ENCODE results near the gene ZRANB3. TPM values are rescaled to one million over a fixed set of nuclear protein-coding genes. Genes with fewer than 3 reads are reported as not detected.
"Not testable (repeated sequence)": the region's sequence is repeated elsewhere in the genome, so short reads cannot be mapped to it uniquely, and the experiment has no call there.

Gene ZRANB3
- polyA plus RNA-seq, 1 experiment: 3.3 TPM

DNA sequence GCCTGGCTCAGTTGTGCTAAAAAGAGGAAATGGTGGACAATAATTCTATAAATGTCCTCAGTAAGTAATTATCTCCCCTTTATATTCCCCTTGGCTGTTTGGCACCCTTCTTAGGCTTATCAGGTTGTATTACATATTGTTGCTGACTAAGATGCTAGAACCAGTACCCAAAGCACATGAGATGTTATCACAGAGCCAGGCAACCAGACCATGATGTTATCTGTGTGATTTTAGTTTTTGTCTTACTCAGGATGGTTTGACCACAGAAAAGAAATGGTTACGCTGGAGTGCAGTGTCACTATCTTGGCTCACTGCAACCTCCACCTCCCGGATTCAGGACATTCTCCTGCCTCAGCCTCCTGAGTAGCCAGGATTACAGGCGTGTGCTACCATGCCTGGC is 15.4 kb upstream of the ZRANB3 start:
- no peaks in the 10 kb centered on the region for H3K36me3 ChIP-seq (ENCODE audit: control insufficient read depth, insufficient read depth, low read length)
- ChIA-PET CTCF (no interaction called here), POLR2A (no interaction called here)
- TF ChIP-seq, protein P1, sequence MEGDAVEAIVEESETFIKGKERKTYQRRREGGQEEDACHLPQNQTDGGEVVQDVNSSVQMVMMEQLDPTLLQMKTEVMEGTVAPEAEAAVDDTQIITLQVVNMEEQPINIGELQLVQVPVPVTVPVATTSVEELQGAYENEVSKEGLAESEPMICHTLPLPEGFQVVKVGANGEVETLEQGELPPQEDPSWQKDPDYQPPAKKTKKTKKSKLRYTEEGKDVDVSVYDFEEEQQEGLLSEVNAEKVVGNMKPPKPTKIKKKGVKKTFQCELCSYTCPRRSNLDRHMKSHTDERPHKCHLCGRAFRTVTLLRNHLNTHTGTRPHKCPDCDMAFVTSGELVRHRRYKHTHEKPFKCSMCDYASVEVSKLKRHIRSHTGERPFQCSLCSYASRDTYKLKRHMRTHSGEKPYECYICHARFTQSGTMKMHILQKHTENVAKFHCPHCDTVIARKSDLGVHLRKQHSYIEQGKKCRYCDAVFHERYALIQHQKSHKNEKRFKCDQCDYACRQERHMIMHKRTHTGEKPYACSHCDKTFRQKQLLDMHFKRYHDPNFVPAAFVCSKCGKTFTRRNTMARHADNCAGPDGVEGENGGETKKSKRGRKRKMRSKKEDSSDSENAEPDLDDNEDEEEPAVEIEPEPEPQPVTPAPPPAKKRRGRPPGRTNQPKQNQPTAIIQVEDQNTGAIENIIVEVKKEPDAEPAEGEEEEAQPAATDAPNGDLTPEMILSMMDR (IDR thresholded peaks at IDR 0.05; ENCODE audit: insufficient read depth, low read depth, low read length): no peak
- H3K27me3 ChIP-seq (ENCODE audit: control insufficient read depth, insufficient read depth, low read length): no peaks in the 10 kb centered on the region
- no peak overlapping the region for H3K4me3 ChIP-seq (ENCODE audit: low read depth, low read length)
- no peak for DNase-seq (ENCODE audit: low read depth)

GRCh38 chr2:135533545-135533944 is 2.5 kb upstream of the ZRANB3 start:
- POLR2A ChIA-PET; H3K4me3 ChIP-seq (ENCODE audit: low read depth, low read length); DNase-seq (ENCODE audit: low read depth); H3K36me3 ChIP-seq (ENCODE audit: control insufficient read depth, insufficient read depth, low read length); H3K27me3 ChIP-seq (ENCODE audit: control insufficient read depth, insufficient read depth, low read length); CTCF ChIA-PET: not testable (repeated sequence)

- no peaks in the 10 kb centered on the region for H3K27me3 ChIP-seq (ENCODE audit: control insufficient read depth, insufficient read depth, low read length)
- DNase-seq (ENCODE audit: low read depth): no peak
- ChIA-PET POLR2A (no interaction called here), CTCF (interaction anchor here (1.0 kb wide), 1 partner anchor 529 kb away, joined by 3 read pairs; no protein-coding TSS in a partner anchor)
- no peaks in the 10 kb centered on the region for H3K36me3 ChIP-seq (ENCODE audit: control insufficient read depth, insufficient read depth, low read length)
- TF ChIP-seq, protein P1 (IDR thresholded peaks at IDR 0.05; ENCODE audit: insufficient read depth, low read depth, low read length): no peak
- H3K4me3 ChIP-seq (ENCODE audit: low read depth, low read length): peak overlapping the region; percentile 89; the same call in 1 of the 2 replicates
These were observed 1.6 kb upstream of the ZRANB3 start for GRCh38 chr2:135532581-135532980.

DNA sequence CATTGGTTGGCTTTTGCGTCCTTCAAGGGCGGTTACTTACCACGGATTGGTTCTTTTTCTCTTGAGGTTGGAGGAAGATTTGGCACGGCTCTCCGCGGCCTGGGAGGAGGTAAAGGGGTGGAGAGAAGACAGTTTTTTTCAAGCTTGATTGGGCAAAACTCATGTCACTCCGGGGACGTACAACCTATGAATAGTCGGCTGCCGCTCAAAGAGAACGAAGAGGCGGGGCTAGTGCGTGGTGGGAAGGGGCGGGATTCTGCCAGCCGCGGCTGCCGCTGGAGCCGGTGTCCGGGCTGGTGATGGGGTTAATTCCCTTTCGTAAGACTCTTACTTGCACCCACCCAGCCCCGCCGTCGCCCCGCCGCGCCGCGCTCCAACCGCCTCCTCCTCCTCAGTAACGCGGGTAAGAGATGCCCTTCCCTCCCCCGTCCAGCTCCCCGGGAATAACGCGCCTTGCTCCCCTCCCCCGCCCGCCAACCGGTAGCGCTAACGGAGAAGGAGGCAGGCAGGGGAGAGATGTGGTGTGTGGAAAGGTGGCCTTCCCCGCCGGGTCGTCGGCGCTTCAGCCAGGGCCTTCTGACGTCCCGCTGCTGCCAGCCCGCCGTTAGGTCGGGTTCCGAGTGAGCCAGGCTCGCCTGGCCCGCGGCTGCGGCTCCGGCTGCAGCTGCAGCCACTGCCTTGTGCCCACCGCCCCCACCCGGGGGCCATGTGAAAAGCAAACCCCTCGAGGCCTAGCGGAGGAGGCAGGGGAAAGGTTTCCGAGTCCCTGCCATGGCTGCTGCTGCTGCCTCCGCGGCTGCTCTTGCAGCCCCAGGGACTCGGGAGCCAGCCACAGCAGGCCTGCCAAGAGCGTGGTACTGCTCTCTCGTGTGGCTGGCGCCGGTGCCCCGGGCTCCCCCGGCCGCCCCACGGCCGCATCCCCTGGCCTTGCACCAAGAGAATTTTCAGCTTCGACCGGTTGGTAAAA is 496 bp upstream of the ZRANB3 start, which contains the start of gene R3HDM1:
Gene R3HDM1, plus strand, starts transcription at position 254 of the 967 bp plus-strand sequence. CDS start 73,362 bp downstream, outside the sequence.
- no peaks in the 10 kb centered on the region for H3K36me3 ChIP-seq (ENCODE audit: control insufficient read depth, insufficient read depth, low read length)
- H3K27me3 ChIP-seq (ENCODE audit: control insufficient read depth, insufficient read depth, low read length): no peaks in the 10 kb centered on the region
- H3K4me3 ChIP-seq (ENCODE audit: low read depth, low read length): peak within 1 kb of the TSS; percentile 89
- POLR2A ChIA-PET: interaction anchor here (0.7 kb wide), 1 partner anchor 140 kb away, joined by 12 read pairs; no protein-coding TSS in a partner anchor
- CTCF ChIA-PET: interaction anchor here (0.6 to 1.4 kb wide), 4 partner anchors 27 to 528 kb away, joined by 3 read pairs; no protein-coding TSS in a partner anchor
- peak; percentile 100 for DNase-seq (ENCODE audit: low read depth)
- TF ChIP-seq, protein P1 (IDR thresholded peaks at IDR 0.05; ENCODE audit: insufficient read depth, low read depth, low read length): no peak; the same call in 1 of the 2 replicates

DNA sequence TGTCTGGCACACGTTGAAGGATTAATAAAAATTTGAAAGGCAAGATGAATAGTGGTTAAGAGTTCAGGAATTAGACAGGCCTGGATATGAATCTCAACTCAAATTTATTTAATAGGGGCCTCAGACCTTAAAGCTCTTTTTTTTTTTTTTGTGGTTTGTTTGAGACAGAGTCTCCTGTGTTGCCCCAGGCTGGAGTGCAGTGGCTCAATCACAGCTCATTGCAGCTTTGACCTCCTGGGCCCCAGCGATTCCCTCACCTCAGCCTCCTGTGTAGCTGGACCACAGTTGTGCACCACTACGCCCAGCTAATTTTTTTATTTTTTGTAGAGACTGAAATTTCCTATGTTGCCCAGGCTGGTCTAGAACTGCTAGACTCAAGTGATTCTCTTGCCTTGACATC is 3.0 kb downstream of the ZRANB3 start:
- Histone ChIP-seq H3K36me3 (ENCODE audit: control insufficient read depth, insufficient read depth, low read length) (no peaks in the 10 kb centered on the region), H3K4me3 (ENCODE audit: low read depth, low read length) (no peak overlapping the region), H3K27me3 (ENCODE audit: control insufficient read depth, insufficient read depth, low read length) (no peaks in the 10 kb centered on the region)
- ChIA-PET POLR2A (no interaction called here), CTCF (no interaction called here)
- DNase-seq (ENCODE audit: low read depth): no peak
- TF ChIP-seq, protein P1 (IDR thresholded peaks at IDR 0.05; ENCODE audit: insufficient read depth, low read depth, low read length): no peak

Data from BJ (cell line).